HG02588 (cell line): ENCODE data around the gene PSMC2.

ENCODE experiments used
- ATAC-seq: cut with Tn5 transposase; IDR thresholded peaks from one replicate; pipeline ENCODE4 v1.9.1; 2021; ENCODE audit warnings: mild to moderate bottlenecking, moderate library complexity; ENCODE audit not compliant: unreplicated experiment

PSMC2 gene

DNA sequence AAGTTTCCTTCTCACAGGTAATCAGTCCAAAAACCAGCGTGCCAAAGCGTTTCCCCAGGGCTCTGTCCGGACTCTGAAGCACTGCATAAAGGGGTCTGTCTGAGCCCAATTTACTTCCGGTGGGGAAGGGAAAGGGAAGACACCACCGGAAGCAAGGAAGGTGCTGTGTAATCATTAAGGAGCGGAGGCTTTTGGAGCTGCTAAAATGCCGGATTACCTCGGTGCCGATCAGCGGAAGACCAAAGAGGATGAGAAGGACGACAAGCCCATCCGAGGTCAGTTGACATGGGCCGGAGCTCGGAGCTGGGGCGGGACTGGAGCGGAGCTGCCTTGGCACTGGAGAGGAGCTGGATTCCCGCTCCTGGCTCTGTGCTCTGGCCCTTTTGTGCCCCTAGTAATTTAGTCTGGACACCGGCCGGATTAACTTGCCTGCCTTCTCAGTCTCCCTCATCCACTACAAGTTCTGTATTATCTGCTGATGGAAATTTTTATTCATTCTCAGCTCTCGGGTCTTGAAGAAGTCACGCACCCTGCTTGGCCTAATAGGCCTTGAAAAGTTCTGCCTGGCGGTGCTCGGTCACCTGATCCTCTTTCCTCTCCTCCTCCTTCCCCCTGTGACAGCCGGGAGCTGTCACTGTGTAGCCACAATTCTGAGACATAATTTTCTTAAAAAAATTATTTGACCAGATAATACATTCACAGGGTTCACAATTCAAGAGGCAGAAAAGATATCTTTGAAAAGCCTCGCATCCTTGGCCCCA, at the start of gene PSMC2:
Gene PSMC2 (plus strand): TSS at position 137 of the 761 bp plus-strand sequence. CDS start 69 bp downstream, at position 206.
- peak; percentile 70 for ATAC-seq

GRCh38 chr7:103297837-103298179, 49.6 kb upstream of the PSMC2 start:
- ATAC-seq: no peak

DNA sequence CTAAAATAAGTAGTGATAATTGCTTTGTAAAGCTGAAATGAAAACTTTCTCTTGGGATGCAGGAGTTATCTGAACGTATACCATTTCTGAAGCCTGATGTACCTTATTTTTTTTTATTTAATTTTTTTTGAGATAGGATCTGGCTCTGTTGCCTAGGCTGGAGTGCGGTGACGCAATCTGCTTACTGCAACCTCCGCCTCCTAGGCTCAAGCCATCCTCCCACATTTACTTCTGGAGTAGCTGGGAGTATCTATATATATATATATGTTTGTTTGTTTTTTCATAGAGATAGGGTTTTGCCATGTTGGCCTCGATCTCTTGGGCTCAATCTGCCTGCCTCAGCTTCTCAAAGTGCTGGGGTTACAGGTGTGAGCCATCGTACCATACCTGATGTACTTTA, 47.8 kb upstream of the PSMC2 start:
- ATAC-seq: no peak

GRCh38 chr7:103301441-103301840, 46.0 kb upstream of the PSMC2 start:
- no peak for ATAC-seq

GRCh38 chr7:103307503-103308231, 39.8 kb upstream of the PSMC2 start:
- no peak for ATAC-seq

DNA sequence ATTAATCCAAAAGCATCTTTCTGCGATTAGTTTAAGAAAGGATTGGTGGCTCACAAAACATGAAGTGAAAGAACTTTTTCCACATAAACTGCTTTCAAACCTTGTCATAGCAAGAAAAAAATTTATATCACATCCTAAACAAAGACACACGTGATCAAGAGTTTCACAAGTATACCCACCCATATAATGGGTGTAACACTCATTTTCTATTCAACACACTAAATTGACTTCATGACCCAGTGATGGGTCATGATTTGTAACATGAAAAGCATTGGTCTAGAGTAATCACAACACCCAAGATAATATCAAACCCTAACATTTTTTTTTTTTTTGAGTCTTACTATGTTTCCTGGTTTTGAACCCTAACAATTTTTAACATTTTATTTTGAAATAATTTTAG, 32.6 kb upstream of the PSMC2 start:
- ATAC-seq: no peak

DNA sequence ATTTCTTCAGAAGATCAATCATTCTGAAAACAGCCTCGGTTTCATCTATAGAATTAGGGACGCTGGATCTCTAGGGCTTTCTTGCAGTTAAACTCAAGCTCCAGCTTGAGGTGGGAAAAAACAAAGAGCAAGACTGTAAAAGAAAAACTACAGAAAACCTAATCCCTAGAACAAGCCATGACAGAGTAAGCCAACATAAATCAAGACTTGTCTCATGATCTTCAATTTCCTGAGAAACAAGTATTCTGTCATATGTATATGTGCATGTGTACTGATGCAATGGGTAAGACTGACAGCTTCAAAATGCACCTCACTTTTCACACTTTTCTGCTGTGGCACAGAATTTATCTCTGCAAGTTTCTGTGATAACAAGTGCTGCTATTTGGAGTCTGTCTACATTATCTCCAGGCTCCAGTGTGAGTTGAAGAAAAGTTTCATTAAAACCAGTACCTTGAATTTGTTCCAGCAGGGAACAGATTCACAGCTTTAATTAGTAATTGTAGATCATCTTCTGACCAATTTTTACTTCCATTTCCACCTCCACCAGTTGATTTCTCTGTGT, 31.0 kb upstream of the PSMC2 start:
- no peak for ATAC-seq

GRCh38 chr7:103317009-103317408, 30.4 kb upstream of the PSMC2 start:
- no peak for ATAC-seq

- no peak for ATAC-seq
Measured at GRCh38 chr7:103325744-103326143, 21.7 kb upstream of the PSMC2 start.

DNA sequence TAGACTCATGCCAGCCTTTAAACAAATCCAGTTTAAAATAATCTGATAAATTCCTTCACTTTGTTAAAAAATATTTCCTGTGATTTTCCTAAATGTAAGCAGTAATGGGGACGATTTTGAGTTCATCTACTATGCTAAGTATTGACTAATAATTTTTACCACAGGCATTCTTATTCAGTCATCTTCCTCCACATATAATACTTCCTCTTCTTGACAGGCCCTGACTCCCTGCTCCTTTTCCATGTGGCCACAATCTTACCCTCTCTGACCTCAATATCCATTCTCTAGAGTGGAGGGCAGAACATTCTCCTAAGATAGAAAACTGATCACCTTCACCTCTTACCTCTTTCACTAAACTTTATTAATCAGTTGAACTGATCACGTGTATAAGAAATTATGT, 10.7 kb upstream of the PSMC2 start:
- ATAC-seq: no peak

GRCh38 chr7:103338864-103339263, 8.6 kb upstream of the PSMC2 start:
- ATAC-seq: no peak

GRCh38 chr7:103341466-103341865, 6.0 kb upstream of the PSMC2 start:
- no peak for ATAC-seq

DNA sequence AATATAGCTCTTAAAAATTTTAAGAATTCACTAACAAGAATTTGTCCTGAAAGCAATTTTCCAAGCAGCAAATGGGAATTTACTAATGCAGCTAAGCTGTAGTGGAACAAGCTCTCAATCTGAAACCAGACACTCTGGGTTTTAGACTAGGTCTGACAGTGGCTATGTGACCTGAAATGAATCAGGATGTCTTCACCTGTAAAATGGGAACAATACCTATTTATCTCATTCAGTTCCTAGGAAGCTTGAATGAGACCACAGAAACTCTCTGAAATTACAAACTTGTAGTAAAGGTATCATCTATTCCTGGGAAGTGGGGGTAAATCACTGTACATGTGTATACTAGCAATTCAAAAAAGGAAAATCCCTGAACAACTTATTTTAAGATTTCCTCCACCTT, 4.1 kb upstream of the PSMC2 start:
- no peak for ATAC-seq

DNA sequence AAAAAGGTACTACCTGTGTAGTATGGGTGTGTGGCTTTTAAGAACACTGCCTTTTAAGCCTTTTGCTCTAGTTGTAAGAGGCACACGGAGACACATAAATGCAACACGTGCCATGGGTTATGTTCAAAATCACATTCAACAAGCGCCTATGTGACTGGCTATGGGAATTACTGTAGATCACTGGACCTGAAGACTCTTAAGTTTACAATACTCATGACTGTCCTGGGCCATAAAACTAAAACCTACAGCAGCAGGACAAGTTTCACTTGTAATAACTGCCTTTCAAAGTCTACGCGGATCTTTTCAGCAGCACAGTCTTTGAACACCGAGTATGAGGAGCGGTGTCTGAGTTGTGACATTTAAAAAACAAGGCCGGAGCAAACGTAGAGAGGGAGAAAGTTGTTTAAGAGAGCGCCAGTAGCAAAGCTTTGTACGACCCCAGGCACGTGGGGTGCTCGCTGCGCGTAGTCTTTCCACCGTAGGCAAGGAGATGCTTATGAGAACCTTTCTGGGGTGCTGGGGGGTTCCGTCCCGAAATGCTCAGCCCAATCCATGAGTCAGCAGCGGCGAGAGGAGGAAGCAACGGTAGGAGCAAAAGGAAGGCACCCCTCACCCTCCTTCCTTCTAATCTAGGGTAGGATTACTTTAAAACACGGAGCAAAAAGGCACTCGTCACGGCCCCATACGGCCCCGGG, 3.5 kb upstream of the PSMC2 start:
- ATAC-seq: peak; percentile 8

DNA sequence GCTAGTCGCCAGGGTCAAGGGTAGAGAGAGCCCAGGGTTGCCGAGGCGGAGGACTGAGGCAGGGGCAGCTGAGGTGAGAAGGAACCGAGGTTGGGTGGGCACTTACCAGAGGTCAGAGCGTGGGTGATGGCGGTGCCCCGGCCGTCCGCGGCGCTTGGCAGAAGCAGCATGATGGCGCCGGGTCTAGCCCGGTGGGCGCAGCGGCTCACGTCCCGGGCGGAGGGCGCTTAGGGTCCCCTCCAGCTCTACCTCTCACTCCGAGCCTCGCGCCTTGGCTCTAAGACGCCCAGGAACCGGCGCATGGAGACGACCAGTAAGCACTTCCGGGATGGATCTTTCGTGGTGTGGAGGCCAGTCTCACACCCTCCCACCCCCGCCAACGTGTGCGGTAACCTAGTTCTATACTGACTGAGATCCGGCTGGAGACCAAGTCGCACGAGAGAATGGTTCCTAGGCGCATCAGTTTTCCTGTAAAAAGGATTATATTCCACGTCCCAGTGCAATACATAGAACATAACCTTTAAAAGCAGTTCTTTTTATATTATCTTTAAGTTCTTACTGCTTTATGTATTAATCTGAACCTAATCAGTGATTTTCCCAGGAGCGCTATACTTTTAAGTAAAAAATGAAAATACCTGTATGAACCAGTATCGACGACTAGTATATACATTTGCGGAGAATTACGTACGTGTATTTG, 2.8 kb upstream of the PSMC2 start, which contains the start of gene DNAJC2:
Gene DNAJC2 (minus strand): TSS at position 315 of the 697 bp plus-strand sequence. CDS start 145 bp downstream, at position 170.
- ATAC-seq: peak; percentile 84

GRCh38 chr7:103346396-103346795, 1.0 kb upstream of the PSMC2 start:
- ATAC-seq: no peak

- ATAC-seq: no peak
Measured at GRCh38 chr7:103348452-103348851, 1.0 kb downstream of the PSMC2 start.

GRCh38 chr7:103348959-103349358, 1.5 kb downstream of the PSMC2 start:
- no peak for ATAC-seq

DNA sequence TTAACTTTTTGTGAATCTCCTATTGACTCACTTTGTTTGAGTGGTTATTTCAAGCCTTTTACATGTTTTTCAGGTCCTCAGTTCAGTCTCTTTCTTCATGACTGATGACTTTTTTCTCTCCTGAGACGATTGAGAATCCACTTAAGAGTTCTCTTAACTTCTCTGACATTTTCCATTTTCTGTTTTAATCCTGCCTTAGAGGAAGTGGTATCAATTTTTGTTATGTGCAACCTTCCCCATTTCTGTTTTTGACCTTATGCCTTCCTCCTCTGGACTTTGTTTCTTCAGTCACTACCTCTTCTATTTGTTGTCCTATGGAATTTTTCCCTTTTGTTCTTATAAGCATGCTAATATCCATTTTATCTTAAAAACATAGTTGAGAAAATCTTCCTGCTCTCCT, 2.4 kb downstream of the PSMC2 start:
- ATAC-seq: no peak

GRCh38 chr7:103369432-103369831, 22.0 kb downstream of the PSMC2 start:
- no peak for ATAC-seq
